ENCODE results near the gene BDH1. TPM values are rescaled to one million over a fixed set of nuclear protein-coding genes. Genes with fewer than 3 reads are reported as not detected.

The BDH1 gene
- total RNA-seq, 3 donors from 2014 or later: 14.6 to 33.1 (median 16.4) TPM

DNA sequence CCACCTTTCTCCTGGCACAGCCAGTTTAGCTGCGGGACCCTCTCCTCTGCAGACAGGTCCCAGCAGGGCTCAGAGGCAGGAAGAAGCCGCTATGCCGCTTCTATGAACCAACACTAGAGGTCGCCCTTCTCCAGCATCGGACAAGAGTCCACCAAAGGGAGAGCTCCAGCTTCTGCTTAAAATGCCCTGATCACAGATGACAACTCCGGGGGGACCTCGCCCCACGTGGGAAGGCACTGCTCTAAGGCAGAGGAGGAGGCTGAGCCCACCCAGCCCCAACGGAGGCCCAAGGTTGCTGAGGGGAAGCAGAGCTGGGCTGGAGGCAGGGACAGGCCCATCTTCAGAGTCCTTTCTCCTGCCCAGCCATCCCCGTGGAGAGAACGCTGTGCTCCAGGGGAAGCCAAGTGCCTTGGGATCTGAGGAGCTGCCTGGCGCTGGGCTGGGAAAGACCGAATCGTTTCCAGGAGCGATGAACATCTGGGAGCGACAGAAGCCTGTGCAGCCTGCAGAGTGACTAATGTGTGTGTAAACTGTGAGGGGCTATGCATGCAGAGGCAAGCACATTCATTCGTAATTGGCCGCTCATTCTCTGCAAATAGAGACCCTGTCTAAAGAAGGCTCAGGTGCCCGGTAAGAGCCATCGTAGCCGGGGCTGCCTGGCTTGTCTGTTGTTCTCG, 43.5 kb upstream of the BDH1 start:
- no peak overlapping the region for H3K27ac ChIP-seq
- H3K4me1 ChIP-seq: no peaks in the 10 kb centered on the region
- peak; percentile 53 to 61 for DNase-seq (ENCODE audit: low spot score in 2 of 2)
- intact Hi-C loops (cut with DNase I; ENCODE audit: low total_unique reads): no loop called here
- no peaks in the 10 kb centered on the region for H3K9me3 ChIP-seq
- TF ChIP-seq POLR2A (IDR thresholded peaks at IDR 0.05): no peak
- TF ChIP-seq, protein P1, sequence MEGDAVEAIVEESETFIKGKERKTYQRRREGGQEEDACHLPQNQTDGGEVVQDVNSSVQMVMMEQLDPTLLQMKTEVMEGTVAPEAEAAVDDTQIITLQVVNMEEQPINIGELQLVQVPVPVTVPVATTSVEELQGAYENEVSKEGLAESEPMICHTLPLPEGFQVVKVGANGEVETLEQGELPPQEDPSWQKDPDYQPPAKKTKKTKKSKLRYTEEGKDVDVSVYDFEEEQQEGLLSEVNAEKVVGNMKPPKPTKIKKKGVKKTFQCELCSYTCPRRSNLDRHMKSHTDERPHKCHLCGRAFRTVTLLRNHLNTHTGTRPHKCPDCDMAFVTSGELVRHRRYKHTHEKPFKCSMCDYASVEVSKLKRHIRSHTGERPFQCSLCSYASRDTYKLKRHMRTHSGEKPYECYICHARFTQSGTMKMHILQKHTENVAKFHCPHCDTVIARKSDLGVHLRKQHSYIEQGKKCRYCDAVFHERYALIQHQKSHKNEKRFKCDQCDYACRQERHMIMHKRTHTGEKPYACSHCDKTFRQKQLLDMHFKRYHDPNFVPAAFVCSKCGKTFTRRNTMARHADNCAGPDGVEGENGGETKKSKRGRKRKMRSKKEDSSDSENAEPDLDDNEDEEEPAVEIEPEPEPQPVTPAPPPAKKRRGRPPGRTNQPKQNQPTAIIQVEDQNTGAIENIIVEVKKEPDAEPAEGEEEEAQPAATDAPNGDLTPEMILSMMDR (IDR thresholded peaks at IDR 0.05): peak; percentile 46 to 85 (median 80)
- H3K36me3 ChIP-seq: no peaks in the 10 kb centered on the region
- H3K4me3 ChIP-seq: peak overlapping the region in 2 of 3 donors; percentile 4 to 40
- H3K27me3 ChIP-seq: no peaks in the 10 kb centered on the region

DNA sequence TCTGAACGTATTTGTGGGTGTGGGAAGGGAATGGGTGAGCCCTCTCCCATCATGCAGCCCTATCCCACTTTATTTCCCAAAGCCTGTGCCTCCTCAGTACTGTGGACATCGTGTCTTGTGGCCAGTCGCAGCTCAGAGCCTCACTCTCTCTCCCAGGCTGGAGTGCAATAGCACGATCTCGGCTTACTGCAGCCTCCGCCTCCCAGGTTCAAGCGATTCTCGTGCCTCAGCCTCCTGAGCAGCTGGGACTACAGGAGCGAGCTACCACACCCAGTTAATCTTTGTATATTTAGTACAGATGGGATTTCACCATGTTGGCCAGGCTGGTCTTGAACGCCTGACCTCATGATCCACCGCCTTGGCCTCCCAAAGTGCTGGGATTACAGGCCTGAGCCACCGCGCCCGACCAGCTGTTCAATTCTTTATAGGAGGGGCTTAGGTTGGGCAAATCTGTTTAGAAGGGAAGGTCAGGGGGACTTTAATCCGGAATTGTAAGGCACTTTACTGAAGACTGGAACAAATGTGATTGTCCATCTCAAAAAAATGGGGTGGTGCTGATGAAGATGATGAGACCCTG, 42.7 kb upstream of the BDH1 start:
- Histone ChIP-seq H3K27me3 (no peaks in the 10 kb centered on the region), H3K4me1 (no peaks in the 10 kb centered on the region), H3K27ac (no peak overlapping the region), H3K4me3 (no peak overlapping the region), H3K9me3 (no peaks in the 10 kb centered on the region), H3K36me3 (no peaks in the 10 kb centered on the region)
- DNase-seq (ENCODE audit: low spot score in 2 of 2): no peak
- intact Hi-C loops (cut with DNase I; ENCODE audit: low total_unique reads): no loop called here
- TF ChIP-seq POLR2AphosphoS5 (IDR thresholded peaks at IDR 0.05): no peak
- TF ChIP-seq POLR2A (IDR thresholded peaks at IDR 0.05): no peak
- TF ChIP-seq, protein P1 (IDR thresholded peaks at IDR 0.05): no peak

DNA sequence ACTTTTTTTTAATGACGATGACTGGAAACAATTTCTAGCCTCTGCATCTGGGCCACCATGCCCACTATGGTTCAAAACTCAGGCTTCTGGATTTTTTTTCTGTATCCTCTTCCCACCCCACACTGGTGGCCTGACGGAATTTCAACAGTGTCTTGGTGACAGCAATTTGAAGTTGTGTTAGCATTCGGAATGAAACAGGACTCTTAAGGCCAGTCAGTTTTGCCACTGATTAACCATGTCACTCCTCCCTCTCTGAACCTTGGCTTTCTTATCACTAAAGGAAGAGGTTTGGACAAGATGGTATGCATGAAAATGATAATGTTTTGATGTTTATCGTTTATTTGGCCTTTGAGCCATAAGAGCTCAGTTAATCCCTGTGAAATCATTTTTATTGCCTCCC, 41.6 kb upstream of the BDH1 start:
- no peaks in the 10 kb centered on the region for H3K9me3 ChIP-seq
- no peaks in the 10 kb centered on the region for H3K27me3 ChIP-seq
- no peak overlapping the region for H3K27ac ChIP-seq
- no peaks in the 10 kb centered on the region for H3K36me3 ChIP-seq
- DNase-seq (ENCODE audit: low spot score in 2 of 2): no peak
- intact Hi-C loops (cut with DNase I; ENCODE audit: low total_unique reads): no loop called here
- H3K4me3 ChIP-seq: no peak overlapping the region
- no peaks in the 10 kb centered on the region for H3K4me1 ChIP-seq
- TF ChIP-seq POLR2AphosphoS5 (IDR thresholded peaks at IDR 0.05) (no peak), POLR2A (IDR thresholded peaks at IDR 0.05) (no peak)
- TF ChIP-seq, protein P1 (IDR thresholded peaks at IDR 0.05): no peak

DNA sequence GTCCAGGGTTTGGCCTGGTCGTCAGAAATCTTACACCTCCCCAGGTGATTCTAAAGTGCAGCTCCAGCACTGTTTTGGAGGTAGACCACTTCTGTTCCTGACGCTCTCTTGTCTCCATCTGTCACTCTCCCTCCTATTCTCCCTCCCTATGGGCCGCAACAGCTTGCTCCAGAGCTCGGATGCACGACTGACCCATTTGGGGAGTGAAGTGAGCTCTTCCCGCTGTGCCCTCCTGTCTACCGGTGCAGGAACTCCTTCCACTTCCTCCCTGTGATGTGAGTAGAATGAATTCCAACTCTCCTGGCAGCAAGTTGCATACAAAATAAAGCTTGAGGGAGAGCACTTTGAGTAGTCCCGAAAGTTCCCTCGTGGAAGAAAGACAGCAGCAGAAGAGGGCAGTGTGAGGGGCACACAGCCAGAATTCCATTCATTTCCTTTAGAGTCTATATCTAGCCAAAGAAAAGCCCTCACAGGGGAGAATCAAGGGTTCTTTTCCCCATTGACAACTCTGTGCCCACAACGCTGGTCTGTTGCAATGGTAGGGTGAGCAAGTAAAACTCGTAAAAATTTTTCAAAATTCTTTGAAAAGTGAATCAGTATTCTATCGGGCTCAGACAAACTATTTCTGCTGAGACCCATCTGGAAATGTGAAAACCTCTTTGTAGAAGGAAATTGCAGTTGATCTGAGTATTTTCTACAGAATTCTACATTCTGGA, 39.9 kb upstream of the BDH1 start:
- Histone ChIP-seq H3K27ac (no peak overlapping the region), H3K36me3 (no peaks in the 10 kb centered on the region), H3K4me3 (no peak overlapping the region), H3K9me3 (no peaks in the 10 kb centered on the region), H3K4me1 (no peaks in the 10 kb centered on the region), H3K27me3 (no peaks in the 10 kb centered on the region)
- intact Hi-C loops (cut with DNase I; ENCODE audit: low total_unique reads): no loop called here
- no peak for TF ChIP-seq POLR2AphosphoS5 (IDR thresholded peaks at IDR 0.05)
- TF ChIP-seq POLR2A (IDR thresholded peaks at IDR 0.05): no peak
- TF ChIP-seq, protein P1 (IDR thresholded peaks at IDR 0.05): no peak
- DNase-seq (ENCODE audit: low spot score in 2 of 2): no peak

DNA sequence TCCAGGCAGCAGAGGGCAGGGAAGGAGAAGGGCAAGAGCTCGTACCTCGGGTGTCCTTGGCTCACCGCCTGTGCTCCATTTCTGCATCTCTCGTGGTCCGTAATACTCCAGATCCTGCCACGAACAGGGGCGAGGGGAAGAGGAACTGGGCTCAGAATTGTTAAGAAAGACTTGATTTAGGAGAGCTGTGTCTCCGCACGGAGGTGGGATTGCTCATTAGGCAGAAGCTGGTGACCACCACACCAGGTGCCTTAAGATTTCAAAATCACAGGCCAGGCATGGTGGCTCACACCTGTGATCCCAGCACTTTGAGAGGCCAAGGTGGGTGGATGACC, 37.2 kb upstream of the BDH1 start:
- TF ChIP-seq POLR2AphosphoS5 (IDR thresholded peaks at IDR 0.05) (no peak), POLR2A (IDR thresholded peaks at IDR 0.05) (no peak)
- TF ChIP-seq, protein P1 (IDR thresholded peaks at IDR 0.05): no peak

More for the DNA sequence above, 37.2 kb upstream of the BDH1 start:
- DNase-seq (ENCODE audit: low spot score in 2 of 2): peak in 1 of 2 donors; percentile 2
- no peaks in the 10 kb centered on the region for H3K4me1 ChIP-seq
- no peaks in the 10 kb centered on the region for H3K36me3 ChIP-seq
- H3K27me3 ChIP-seq: no peaks in the 10 kb centered on the region
- intact Hi-C loops (cut with DNase I; ENCODE audit: low total_unique reads): no loop called here
- no peak overlapping the region for H3K27ac ChIP-seq
- H3K4me3 ChIP-seq: no peak overlapping the region
- H3K9me3 ChIP-seq: no peaks in the 10 kb centered on the region

Measured in breast epithelium (tissue), 4 donors.